Measurements from ENCODE around the gene JKAMP.
"Not testable (repeated sequence)": the region's sequence is repeated elsewhere in the genome, so short reads cannot be mapped to it uniquely, and the experiment has no call there.

JKAMP gene, protein sequence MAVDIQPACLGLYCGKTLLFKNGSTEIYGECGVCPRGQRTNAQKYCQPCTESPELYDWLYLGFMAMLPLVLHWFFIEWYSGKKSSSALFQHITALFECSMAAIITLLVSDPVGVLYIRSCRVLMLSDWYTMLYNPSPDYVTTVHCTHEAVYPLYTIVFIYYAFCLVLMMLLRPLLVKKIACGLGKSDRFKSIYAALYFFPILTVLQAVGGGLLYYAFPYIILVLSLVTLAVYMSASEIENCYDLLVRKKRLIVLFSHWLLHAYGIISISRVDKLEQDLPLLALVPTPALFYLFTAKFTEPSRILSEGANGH

DNA sequence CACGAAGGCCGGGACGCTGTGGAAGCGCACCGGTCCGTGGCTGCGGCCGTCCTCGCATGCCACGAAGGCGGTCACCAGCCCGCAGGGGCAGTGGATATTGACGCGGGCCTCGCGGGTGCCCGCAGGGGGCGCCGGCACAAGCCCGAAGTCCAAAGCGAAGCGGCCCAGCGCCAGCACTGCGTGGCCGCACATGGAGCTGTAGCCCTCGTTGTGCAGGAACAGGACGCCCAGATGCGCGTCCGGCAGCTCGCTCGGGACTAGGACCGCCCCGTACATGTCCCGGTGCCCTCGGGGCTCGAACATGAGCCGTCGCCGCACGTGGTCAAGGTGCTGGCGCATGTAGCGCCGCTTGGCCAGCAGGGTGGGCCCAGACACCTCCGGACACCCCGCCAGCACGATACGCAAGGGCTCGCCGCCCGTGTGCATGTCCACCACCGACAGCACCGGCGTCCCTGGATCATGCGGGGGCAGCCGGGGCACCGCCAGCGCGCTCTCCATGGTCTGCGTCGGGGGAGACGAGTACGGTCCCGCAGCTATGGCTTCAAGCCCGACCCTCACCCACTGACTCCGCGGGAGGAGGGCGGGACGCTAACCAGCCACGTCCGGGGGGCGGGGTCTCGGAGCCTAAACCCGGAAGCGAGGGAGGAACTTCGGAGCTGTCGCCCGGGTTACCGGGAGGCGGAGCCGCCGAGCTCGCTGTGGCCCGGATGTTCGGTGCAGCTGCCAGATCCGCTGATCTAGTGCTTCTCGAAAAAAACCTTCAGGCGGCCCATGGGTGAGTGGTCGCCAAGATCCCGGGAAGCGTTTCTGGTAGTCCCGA lies at the start of gene JKAMP, which contains the start of gene L3HYPDH:
Gene JKAMP (plus strand): TSS at position 699 of the 820 bp plus-strand sequence. CDS start 73 bp downstream, at position 772.
Gene L3HYPDH (minus strand): TSS at position 590 of the 820 bp plus-strand sequence. CDS start 92 bp downstream, at position 498.
- DNase-seq: peak; percentile 93 to 98

DNA sequence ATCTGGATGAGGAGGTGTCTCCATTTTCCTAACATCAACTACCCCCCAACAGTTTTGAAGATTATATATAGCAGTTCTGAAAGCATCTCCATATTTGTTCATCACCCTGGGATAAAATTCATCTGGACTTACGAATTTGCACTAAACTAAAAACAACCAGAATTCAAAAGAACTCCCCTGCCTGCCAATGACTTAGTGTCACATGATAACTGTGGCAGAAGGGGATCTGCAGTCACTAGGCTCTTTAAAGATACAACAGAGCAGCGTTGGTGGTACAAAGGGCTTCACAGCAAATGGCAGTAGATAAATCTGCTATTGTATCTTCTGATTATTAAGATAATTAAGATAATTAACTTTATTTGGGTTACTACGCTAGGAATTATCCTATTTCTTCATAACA lies 49.2 kb upstream of the JKAMP start:
- no peak for DNase-seq

DNA sequence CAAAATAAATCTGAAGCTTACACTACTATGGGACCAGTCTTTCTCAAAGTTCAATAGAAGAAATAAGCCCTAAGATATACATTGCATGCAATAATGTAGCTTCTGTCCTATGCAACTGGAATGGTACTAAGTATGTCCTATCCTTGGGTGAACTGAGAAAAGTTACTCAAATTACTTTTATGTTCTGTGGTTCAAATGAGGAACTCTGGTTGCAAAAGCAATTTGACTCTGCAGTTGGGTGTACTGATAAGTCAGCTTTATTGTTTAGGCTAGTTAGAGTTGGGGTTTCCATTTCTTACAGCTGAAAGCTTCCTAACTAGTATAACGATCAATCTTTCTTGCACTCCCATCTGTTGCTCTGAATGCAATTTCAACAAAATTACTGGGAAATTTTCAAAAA lies 48.3 kb upstream of the JKAMP start:
- peak in 1 of 2 experiments; percentile 16 for DNase-seq

DNA sequence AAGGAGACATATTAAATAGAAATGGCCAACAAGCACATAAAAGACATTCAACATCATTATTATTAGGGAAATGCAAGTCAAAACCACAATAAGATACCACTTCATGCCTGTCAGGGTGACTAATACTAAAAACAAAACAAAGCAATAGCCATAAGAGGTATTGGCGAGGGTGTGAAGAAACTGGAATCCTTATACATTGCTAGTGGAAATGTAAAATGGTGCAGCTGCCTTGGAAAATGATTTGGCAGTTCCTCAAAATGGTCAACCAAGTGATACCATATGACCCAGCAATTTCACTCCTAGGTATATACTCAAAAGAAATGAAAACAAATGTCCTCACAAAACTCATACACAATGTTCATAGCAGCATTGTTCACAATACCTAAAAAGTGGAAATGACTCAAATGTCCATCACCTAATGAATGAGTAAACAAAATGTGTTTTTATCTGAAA lies 46.1 kb upstream of the JKAMP start:
- DNase-seq: no peak

DNA sequence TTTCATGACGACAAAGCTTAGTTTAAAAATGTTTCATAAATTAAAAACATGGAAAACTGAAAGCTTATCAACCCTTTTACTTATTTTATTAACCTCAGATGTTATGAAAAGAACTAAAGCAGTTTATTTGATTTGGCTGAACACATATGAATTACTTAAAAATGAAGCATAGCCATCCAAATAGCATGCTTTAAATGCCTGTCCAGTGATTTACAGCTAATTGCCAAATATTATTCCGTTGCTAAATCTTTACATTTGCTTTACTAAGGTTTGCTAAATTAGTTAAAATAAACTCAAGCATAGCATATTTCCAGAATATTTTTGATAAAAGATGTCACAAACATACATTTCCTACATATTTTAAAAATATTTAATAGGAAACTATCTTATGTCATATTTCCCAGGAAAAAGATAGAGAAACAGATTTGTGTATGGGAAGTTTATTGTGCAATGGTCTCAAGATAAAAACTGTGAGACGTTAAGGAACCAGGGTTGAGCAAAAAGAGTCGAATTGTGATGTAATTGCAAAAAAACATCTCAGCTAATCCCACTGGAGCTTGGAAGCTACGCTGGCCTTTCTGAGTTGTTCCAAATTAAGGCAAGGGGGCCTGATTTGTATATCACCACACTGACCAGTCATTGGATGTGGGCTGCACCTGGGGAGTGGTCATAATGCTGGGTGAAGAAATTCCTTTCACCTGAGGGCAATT lies 44.9 kb upstream of the JKAMP start:
- DNase-seq: no peak

DNA sequence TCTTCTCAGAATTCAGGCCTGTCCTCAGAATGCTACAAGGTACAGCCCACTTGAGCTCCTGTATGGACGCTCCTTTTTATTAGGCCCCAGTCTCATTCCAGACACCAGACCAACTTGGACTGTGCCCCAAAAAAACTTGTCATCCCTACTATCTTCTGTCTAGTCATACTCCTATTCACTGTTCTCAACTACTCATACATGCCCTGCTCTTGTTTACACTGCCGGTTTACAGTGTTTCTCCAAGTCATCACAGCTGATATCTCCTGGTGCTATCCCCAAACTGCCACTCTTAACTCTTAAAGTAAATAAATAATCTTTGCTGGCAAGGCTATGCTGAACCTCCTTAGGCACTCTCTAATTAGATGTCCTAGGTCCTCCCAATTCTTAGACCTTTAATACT lies 35.6 kb upstream of the JKAMP start:
- not testable (repeated sequence) for DNase-seq

DNA sequence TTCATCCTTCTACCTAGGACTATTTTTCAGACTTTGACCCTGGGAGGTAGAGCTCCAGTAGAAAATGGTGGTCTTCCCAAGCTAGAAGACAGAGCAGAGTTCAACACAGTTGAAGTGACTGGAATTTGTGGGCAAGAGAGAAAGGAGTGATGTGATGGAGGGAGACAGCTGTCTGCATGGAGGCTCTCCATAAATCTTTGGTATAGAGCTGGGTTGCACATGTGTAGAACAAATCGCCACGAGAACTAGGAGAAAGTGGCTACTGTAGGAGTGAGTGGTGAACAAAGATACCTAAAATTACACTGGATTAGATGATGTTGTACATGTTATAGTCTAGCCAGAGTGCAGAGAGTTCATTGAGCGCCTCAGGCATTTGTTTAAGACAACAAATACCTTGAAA lies 33.6 kb upstream of the JKAMP start:
- DNase-seq: no peak

DNA sequence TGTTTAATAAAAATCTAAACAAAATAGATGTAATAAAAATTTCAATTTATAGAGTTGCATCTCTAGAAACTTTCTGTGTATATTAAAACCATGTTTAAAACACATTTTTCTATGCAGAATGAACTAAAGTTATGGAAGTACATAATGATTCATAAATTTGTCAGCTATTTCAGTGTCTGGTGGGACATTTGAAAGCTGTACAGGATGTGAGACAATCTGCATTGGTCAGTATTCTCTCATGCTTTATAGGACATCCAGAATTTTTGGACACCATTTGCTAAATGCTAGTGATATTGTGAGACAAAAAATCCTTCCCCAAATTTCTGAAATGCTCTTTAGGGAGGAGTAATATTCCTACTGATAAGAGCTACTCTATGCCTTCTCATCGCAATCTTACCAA lies 32.5 kb upstream of the JKAMP start:
- no peak for DNase-seq

DNA sequence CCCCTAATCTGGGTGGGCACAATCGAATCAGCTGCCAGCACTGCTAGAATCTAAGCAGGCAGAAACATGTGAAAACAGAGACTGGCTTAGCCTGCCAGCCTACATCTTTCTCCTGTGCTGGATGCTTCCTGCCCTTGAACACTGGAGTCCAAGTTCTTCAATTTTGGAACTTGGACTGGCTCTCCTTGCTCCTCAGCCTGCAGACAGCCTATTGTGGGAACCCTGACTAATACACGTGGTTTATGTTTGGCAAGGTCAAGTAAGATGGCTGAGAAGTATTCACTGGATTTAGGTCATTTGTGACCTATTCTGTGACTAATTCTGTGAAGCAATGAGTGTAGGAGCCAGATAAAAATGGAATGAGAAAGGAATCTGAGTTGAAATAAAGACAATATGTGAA lies 30.2 kb upstream of the JKAMP start:
- no peak for DNase-seq

DNA sequence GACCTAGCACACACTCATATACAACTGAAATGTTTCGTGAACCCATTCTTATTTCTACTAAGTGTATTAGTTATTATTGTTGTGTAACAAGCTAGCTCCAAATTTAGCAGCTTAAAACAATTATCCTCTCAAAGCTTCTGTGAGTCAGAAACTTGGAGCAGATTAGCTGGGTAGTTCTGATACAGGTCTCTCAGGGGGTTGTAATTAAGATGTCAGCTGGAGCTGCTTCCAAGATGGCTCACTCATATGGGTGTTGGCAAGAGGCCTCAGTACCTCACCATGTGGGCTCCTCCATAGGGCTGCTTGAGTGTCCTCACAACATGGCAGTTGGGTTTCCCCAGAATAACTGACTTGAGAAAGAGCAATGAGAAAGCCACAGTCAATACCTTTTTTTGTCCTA lies 28.9 kb upstream of the JKAMP start:
- DNase-seq: peak in 1 of 2 experiments; percentile 16

DNA sequence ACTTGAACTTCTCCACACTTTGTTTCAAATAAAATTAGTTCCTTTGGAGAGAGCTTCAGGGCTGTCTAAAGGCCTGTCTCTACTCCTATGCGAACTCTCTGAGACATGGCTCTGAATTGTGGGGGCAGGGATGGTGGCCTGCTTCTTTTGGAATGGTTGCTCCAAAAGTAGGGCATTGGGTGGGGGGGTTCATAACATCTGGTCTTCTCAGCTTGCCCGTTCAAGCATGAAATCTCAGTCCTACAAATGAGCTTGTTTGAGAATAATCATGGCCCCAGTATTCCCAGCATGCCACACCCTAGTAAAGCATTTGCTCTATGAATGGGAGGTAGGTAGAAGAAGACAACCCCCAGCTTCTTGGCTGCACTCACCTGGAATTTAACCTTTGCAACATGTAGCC lies 25.8 kb upstream of the JKAMP start:
- no peak for DNase-seq

DNA sequence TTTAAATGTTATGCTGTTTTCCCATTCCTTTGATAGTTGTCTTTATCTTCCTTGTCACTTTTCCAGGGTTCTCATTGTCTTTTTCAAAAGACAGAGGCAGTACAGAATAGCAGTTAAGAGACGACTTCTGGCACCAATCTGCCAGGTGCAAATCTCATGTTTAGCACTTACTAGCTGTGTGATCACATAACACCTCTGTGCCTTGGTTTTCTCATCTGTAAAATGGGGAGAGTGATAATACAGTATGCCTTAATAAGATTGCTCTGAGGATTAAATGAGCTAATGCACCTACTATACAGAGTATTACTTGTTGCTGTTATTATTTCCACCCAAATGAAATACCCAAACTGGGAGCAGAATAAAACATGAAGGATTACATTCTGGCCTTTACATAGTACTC lies 23.9 kb upstream of the JKAMP start:
- DNase-seq: no peak

DNA sequence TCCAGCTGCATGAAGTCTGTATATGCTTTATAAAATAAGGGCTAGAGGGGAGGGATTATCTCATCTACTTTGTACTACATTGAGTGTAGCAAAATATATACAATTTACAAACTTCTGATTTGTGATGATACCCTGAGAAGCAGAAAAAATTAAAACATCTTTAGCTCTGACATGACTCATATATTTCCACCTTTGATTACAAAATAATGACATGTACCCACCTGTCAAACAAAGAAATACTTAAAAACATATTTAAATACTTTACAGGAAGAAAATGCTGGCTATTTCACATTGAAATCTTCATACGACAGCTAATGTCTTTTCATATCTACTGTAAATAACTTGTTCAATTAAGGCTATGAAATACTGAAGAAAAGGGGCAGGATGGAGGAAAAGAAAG lies 22.4 kb upstream of the JKAMP start:
- DNase-seq: no peak

DNA sequence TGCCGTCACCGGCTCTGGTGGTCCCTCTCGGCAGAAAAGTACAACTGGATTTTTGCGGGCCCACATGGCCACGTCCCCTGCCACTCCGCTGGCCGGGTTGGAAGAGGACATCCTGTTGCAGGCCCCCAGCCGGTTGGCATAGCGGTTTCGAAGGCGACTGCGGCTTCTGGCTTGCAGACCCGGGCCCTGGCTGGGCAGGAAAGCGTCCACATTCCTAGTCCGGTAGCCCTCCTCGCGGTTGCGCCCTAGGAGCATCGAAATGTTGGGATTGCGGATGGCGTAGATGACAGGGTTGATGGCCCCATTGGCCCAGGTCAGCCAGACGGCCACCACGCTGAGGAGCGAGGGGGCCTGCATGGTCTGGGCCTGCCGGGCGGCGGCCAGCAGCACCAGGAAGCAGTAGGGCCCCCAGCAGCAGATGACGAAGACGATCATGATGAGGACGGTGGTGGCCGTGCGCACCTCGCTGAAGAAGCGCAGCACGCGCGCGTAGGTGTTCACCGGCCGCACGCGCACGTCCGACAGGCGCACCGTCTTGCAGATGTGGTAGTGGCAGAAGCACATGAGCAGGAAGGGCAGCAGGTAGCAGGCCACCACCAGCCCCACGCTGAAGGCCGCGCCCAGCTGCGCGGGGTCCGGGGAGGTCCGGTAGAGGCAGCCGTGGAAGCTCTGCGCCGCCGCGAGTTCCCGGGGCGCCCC lies 20.4 kb upstream of the JKAMP start:
- DNase-seq: no peak

DNA sequence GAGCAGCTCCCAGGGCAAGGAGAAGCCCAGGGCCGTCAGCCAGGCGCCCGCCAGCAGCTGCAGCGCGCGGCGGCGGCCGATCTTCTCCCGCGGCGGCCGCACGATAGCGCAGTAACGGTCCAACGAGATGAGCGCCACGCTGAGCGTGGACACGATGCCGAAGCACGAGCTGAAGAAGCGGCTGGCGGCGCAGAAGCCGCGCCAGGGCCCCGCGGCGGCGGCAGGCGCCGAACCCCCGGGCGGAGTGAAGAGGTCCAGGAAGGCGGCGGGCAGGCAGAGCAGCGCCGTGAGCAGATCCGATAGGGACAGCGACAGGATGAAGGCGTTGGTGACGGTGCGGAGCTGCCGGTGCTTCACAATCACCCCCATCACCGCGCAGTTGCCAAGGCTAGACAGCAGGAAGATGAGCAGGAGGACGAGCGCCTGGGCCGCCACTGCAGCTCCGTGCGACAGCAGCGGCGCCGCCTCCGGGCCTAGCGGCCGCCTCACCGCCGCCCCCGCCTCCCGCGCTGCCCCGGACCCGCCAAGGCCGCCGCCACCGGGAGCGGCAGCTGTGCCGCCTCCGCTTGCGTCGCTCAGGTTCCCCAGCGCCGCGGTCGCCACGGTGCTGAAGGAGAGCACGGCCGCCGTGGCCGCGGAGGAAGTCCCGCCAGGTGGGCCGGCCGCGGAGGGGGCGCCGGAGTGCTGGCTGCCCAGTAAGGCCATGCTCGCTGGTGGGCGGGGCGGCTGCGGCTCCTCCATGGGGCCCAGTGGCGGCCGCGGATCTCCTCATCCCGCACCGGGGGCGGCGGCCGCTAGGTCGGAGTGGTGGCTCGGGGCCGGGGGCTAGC lies 19.6 kb upstream of the JKAMP start:
- DNase-seq: no peak

DNA sequence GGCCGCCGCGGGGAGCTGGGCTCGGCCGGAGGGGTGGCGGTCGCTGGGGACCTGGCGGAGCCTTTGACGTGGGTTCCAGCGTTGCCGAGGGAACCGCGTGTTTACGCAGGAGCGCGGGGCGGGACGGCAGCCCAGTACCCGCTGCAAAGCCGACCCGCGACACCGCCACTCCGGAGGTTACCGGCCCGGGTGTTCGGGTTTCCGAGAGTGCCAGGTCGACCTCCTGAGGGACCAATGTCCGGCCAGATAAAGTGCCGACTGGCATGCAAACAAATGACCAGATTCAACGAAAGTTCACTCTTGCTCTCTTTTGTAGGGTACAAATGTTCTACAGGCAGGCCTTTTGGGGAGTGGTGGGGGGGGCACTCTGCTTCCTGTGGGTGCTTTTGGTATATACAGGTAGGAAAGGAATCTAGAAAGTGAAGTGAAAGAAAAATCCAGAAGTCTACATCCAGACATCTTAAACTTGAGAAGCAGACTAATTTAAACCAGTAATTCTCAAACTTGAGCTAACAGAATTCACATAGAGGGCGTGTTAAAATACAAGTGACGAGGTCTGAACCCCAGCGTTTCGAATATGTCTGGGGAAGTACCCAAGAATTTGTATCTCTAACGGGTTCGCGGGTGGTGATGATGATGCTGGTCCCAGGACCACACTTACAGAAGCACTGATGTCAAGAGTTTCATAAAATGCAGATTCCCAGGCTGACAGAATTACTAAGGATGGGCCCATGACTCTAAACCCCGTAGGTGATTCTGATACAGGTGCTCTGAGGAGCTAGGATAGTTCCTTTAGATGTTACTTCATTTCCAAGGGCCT lies 18.8 kb upstream of the JKAMP start, which contains the start of gene GPR135:
Gene GPR135 (minus strand): TSS at position 65 of the 820 bp plus-strand sequence. CDS start 154 bp downstream, outside the sequence.
- no peak for DNase-seq

DNA sequence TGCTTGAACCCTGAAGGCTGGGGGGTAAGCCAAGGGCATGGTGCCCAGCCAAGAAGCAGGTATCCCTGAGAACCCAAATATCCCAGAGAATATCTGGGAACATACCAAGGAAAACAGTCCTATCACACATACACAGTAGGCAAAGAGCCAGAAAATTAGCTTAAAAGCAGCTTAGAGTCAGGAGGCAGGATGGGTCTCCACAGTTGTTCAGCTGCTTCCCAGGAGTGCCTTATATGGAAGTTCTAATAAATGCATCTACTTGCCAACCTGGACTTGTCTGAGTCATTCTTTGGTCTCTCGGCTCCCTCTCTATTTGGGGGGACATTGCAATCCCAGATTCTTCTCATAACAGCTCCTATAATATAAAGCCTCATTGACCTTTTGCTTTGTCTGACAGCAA lies 10.1 kb upstream of the JKAMP start:
- peak in 1 of 2 experiments; percentile 5 for DNase-seq

DNA sequence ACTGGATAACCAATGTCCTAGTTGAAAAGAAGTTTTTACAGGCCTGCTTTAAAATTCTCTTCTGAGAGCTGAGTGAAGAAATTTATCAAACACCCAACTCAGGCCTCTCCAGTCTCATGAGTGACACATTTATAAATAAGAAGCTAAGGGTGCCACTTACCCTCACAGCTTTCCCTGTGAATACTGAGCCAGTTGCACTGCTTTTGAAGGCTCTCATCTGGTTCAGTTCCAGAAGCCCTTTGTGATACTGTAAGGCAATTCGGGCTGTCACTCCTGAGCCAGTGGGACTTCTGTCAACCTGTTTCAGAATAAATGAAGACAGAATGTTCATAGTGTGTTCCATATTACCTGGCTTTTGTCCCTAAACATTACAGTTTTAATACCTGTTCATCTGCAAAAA lies 8.6 kb upstream of the JKAMP start:
- DNase-seq: no peak

DNA sequence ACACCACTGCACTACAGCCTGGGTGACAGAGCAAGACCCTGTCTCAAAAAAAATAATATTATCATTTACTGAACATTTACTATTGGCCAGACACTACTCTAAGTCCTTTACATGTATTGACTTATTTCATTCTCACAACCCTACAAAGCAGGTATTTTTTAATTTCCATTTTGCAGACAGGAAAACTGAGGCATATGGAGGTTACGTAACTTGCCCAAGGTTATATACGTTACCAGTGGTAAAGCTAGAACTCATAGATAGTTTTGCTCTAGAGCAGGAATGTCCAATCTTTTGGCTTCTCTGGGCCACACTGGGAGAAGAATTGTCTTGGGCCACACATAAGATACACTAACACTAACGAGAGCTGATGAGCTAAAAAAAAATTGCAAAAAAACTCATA lies 5.8 kb upstream of the JKAMP start:
- no peak for DNase-seq

DNA sequence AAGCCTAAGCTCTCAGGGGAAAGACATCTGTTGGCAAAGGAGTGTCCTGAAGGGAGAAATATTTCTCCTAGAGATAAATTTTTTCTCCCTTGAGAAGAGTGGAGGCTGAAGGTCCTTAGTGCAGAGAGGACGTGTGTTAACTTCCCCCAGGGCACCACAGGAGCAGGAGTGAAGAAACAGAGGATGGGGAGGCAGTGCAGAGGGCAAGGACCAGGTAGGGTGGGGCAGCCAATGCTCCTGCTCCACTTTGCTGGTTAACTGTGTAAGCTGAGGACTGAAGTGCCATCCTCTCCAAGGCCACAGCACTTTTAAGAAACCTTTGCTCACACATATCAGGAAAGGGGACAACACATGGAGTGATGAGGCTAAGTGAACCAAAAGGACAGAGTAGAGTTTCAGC lies 4.2 kb upstream of the JKAMP start:
- DNase-seq: no peak

DNA sequence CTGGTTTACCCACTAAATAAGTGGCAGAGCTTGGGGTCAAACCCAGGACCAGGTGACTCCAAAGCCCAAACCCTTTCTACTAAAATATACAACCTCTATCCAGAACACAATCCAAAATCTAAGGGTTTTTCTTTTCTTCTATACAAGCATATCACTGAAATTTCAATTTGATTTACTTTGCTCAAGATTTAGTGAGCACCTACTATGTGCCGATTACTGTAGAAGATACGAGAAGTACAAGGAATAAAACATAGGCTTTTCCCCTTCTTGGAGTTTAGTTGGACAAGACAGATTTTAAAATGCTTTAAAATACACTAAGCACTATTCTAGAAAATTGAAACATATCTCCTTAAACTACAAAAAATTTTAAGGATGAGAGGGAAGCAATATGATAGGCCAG lies 2.9 kb upstream of the JKAMP start:
- DNase-seq: no peak
